C4-2B (cell line): ENCODE results near the gene UBXN2A.

ENCODE experiments used
- ZFX ChIP-seq: fragments of 450-650 bp; IDR thresholded peaks from 2 replicates; pipeline ENCODE4 v1.6.1; 2017
- TF ChIP-seq, protein P1 (sequence below): fragments of 450-650 bp; conservative IDR thresholded peaks from 2 replicates; pipeline ENCODE4 v1.5.1; 2017; ENCODE audit warnings: mild to moderate bottlenecking

DNA sequence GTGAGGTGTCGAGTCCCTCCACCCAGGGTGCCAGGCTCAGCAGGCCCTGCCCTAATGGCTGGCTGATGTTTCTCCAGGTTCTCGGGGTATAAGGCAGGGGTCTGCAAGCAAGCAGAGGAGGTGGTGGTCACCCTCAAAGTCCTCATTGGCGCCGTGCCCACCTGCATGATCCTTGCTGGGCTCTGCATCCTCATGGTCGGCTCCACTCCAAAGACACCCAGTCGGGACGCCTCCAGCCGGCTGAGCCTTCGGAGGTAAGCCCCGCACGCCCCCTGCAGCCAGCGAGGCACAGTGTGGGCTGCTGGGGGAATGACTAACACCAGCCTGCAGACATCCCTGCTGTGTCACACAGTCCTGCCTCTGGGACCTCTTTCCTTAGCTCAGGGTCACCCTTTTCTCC lies 83.8 kb downstream of the UBXN2A start:
- TF ChIP-seq, protein P1, sequence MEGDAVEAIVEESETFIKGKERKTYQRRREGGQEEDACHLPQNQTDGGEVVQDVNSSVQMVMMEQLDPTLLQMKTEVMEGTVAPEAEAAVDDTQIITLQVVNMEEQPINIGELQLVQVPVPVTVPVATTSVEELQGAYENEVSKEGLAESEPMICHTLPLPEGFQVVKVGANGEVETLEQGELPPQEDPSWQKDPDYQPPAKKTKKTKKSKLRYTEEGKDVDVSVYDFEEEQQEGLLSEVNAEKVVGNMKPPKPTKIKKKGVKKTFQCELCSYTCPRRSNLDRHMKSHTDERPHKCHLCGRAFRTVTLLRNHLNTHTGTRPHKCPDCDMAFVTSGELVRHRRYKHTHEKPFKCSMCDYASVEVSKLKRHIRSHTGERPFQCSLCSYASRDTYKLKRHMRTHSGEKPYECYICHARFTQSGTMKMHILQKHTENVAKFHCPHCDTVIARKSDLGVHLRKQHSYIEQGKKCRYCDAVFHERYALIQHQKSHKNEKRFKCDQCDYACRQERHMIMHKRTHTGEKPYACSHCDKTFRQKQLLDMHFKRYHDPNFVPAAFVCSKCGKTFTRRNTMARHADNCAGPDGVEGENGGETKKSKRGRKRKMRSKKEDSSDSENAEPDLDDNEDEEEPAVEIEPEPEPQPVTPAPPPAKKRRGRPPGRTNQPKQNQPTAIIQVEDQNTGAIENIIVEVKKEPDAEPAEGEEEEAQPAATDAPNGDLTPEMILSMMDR = no peak
- TF ChIP-seq ZFX = no peak
